OCI-LY7 (cell line): Measurements from ENCODE around the gene SSPN. TPM values are rescaled to one million over a fixed set of nuclear protein-coding genes. Genes with fewer than 3 reads are reported as not detected.

Source experiments
- BruUV-seq: library from RNA; stranded (reverse); fragments of 400-500 nt; replicated peaks from 2 replicates; lab custom pipeline; 2021; lab: Mats Ljungman, UMichigan
- CTCF ChIA-PET: fragments of 300-600 bp; sonication (Branson Sonifier 250); formaldehyde crosslinking; loops from one replicate; lab custom pipeline; 2022; ENCODE audit warnings: antibody characterized with exemption; ENCODE audit not compliant: unreplicated experiment; lab: Charles Lee
- POLR2A ChIA-PET: fragments of 300-600 bp; sonication (Branson Sonifier 250); formaldehyde crosslinking; loops from one replicate; lab custom pipeline; 2022; ENCODE audit warnings: antibody characterized with exemption; lab: Charles Lee
- DNase-seq: peaks from one replicate; pipeline ENCODE4 v3.0.0-alpha.2; 2015; ENCODE audit warnings: low spot score
- H2AFZ ChIP-seq: fragments of 200-600 bp; sonication (generic), shearing (Covaris generic); 2 replicates; pipeline ENCODE4 v1.6.1; 2014; ENCODE audit warnings: mild to moderate bottlenecking, antibody characterized with exemption, low read length, moderate library complexity
- H3K27ac ChIP-seq: fragments of 200-600 bp; sonication (generic); 2 replicates; pipeline ENCODE4 v1.5.1; 2014; ENCODE audit warnings: mixed run types, low read depth, mild to moderate bottlenecking, moderate library complexity, low read length, inconsistent platforms; ENCODE audit not compliant: poor library complexity, severe bottlenecking
- H3K36me3 ChIP-seq: fragments of 200-600 bp; sonication (generic); 2 replicates; pipeline ENCODE4 v1.6.1; 2014; ENCODE audit warnings: mild to moderate bottlenecking, antibody characterized with exemption, low read length, moderate library complexity, mixed read lengths; ENCODE audit not compliant: insufficient read depth
- H3K4me1 ChIP-seq: fragments of 200-600 bp; sonication (generic); 2 replicates; pipeline ENCODE4 v1.5.1; 2014; ENCODE audit warnings: mild to moderate bottlenecking, low read length; ENCODE audit not compliant: insufficient read depth, poor library complexity, severe bottlenecking
- H3K4me2 ChIP-seq: fragments of 200-600 bp; sonication (generic); 2 replicates; pipeline ENCODE4 v1.6.1; 2014; ENCODE audit warnings: mild to moderate bottlenecking, low read length
- H3K4me3 ChIP-seq: fragments of 200-600 bp; sonication (generic); 2 replicates; pipeline ENCODE4 v1.5.1; 2014; ENCODE audit warnings: mild to moderate bottlenecking, low read depth, low read length; ENCODE audit not compliant: poor library complexity, severe bottlenecking
- H3K79me2 ChIP-seq: fragments of 200-600 bp; sonication (generic); 2 replicates; pipeline ENCODE4 v1.6.1; 2016; ENCODE audit warnings: low read depth, mild to moderate bottlenecking, low read length, moderate library complexity, mixed read lengths; ENCODE audit not compliant: insufficient read depth
- H3K9me2 ChIP-seq: fragments of 200-600 bp; sonication (generic); 2 replicates; pipeline ENCODE4 v1.6.1; 2016; ENCODE audit warnings: mild to moderate bottlenecking, low read length, mixed read lengths; ENCODE audit not compliant: insufficient read depth
- H3K9me3 ChIP-seq: fragments of 200-600 bp; sonication (generic); 2 replicates; pipeline ENCODE4 v1.6.1; 2014; ENCODE audit warnings: mild to moderate bottlenecking, mixed run types, low read length, mixed read lengths
- H4K20me1 ChIP-seq: fragments of 200-600 bp; sonication (generic); 2 replicates; pipeline ENCODE4 v1.6.1; 2014; ENCODE audit warnings: mild to moderate bottlenecking, antibody characterized with exemption, low read length, moderate library complexity, mixed read lengths; ENCODE audit not compliant: insufficient read depth
- CTCF ChIP-seq: fragments of 200-600 bp; sonication (generic); conservative IDR thresholded peaks from 2 replicates; pipeline ENCODE4 v1.5.1; 2014; ENCODE audit warnings: mild to moderate bottlenecking, antibody characterized with exemption, low read length, moderate library complexity, mixed read lengths
- EZH2phosphoT487 ChIP-seq: fragments of 200-600 bp; sonication (generic); IDR thresholded peaks from 2 replicates; pipeline ENCODE4 v1.6.1; 2018; ENCODE audit warnings: low read depth, borderline replicate concordance, mild to moderate bottlenecking, mixed run types, antibody characterized with exemption, low read length, moderate library complexity, mixed read lengths
- intact Hi-C: fragments of 100-400 bp; cut with micrococcal nuclease; formaldehyde crosslinking; loops from one replicate; pipeline ENCODE4 v1.10.0; 2022; ENCODE audit not compliant: unreplicated experiment
- total RNA-seq, 2 experiments: library from RNA; depleted of rRNA in 1 of 2; stranded (reverse); fragments of >200 nt in 1 of 2; shearing (Covaris generic) in 1 of 2; gene quantifications; 2 replicates each; pipeline ENCODE4 v1.2.3, GENCODE V29; 2014 to 2022

SSPN gene
- total RNA-seq, 2 experiments from 2014 or later, result not detected

- ChIA-PET POLR2A (no interaction called here), CTCF (interaction anchor here (0.6 kb wide), 1 partner anchor 224 kb away, joined by 3 read pairs; no protein-coding TSS in a partner anchor)
- Histone ChIP-seq H3K36me3 (no peaks in the 10 kb centered on the region), H3K79me2 (no peaks in the 10 kb centered on the region), H3K4me1 (no peaks in the 10 kb centered on the region), H3K9me3 (no peaks in the 10 kb centered on the region), H2AFZ (no peak overlapping the region), H3K27ac (no peak overlapping the region), H4K20me1 (no peaks in the 10 kb centered on the region), H3K9me2 (no peaks in the 10 kb centered on the region), H3K4me3 (no peak overlapping the region), H3K4me2 (no peak overlapping the region)
- no peak for DNase-seq
- intact Hi-C loops, result no loop called here
- BruUV-seq, result no TSS peak
- no peak for TF ChIP-seq CTCF
- TF ChIP-seq EZH2phosphoT487, result no peak
These were observed 22.3 kb upstream of the SSPN start for GRCh38 chr12:26172946-26173552.

DNA sequence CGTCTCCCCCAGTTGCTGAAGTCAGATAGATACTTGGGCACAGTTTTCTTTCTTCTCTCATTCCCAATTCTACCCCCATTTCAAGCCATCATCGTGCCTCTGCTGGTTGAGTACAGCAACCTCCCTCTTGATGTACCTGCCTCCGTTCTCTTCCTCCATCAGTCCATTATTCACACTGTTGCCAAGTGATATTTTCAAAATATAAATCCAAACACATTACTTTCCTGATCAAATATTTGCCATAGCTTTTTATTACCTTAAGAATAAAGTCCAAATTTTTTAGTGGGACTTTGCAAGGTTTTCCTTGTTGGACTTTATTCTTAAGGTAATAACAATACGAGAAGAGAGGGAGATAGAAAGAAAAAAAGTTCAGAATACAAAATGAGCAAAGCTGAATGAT is 18.6 kb upstream of the SSPN start:
- no peak overlapping the region for H3K4me2 ChIP-seq
- ChIA-PET POLR2A (no interaction called here), CTCF (no interaction called here)
- H3K9me3 ChIP-seq, result no peaks in the 10 kb centered on the region
- DNase-seq, result no peak
- no peaks in the 10 kb centered on the region for H3K36me3 ChIP-seq
- no peak overlapping the region for H2AFZ ChIP-seq
- no peaks in the 10 kb centered on the region for H3K79me2 ChIP-seq
- no peaks in the 10 kb centered on the region for H4K20me1 ChIP-seq
- no peaks in the 10 kb centered on the region for H3K9me2 ChIP-seq
- BruUV-seq, result no TSS peak
- TF ChIP-seq CTCF (no peak), EZH2phosphoT487 (no peak)
- H3K4me3 ChIP-seq, result no peak overlapping the region
- no peaks in the 10 kb centered on the region for H3K4me1 ChIP-seq
- intact Hi-C loops, result no loop called here
- H3K27ac ChIP-seq, result no peak overlapping the region

DNA sequence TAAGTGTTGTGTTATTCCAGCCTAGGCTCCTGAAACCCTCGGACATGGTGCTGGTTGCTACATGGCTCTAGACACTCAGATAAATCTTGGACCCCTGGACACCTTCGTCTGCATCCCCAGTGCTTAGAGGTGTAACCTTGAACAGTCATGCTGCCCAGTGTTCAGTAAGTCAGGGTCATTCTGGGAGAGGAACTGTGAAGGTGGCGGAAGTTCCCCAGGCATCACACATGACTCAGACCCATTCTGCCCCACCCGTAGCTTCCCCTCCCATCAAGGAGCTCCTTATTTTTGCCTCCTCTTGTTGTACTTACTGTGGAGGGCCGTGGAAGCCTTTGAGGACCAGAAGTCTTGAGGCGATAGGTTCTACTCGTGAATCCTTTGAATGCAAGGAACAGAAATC is 18.1 kb upstream of the SSPN start:
- Histone ChIP-seq H3K36me3 (no peaks in the 10 kb centered on the region), H3K4me1 (no peaks in the 10 kb centered on the region), H4K20me1 (no peaks in the 10 kb centered on the region), H3K79me2 (no peaks in the 10 kb centered on the region), H3K4me2 (no peak overlapping the region), H2AFZ (no peak overlapping the region), H3K27ac (no peak overlapping the region), H3K4me3 (no peak overlapping the region), H3K9me2 (no peaks in the 10 kb centered on the region), H3K9me3 (no peaks in the 10 kb centered on the region)
- ChIA-PET POLR2A (no interaction called here), CTCF (no interaction called here)
- no TSS peak for BruUV-seq
- TF ChIP-seq EZH2phosphoT487 (no peak), CTCF (no peak)
- no peak for DNase-seq
- intact Hi-C loops, result no loop called here
